GM19193 (cell line): ENCODE measurements around the gene OSBPL9.

Experiments used
- POLR2A ChIP-seq: IDR thresholded peaks from 4 replicates; pipeline ENCODE4 v1.6.1; 2011; ENCODE audit not compliant: insufficient read depth, insufficient read length; ENCODE audit errors: extremely low read depth

Gene OSBPL9

GRCh38 chr1:51732701-51733425, 116.0 kb downstream of the OSBPL9 start:
- no peak for TF ChIP-seq POLR2A

- TF ChIP-seq POLR2A, result no peak
Observed at GRCh38 chr1:51733793-51734522, 117.1 kb downstream of the OSBPL9 start.

DNA sequence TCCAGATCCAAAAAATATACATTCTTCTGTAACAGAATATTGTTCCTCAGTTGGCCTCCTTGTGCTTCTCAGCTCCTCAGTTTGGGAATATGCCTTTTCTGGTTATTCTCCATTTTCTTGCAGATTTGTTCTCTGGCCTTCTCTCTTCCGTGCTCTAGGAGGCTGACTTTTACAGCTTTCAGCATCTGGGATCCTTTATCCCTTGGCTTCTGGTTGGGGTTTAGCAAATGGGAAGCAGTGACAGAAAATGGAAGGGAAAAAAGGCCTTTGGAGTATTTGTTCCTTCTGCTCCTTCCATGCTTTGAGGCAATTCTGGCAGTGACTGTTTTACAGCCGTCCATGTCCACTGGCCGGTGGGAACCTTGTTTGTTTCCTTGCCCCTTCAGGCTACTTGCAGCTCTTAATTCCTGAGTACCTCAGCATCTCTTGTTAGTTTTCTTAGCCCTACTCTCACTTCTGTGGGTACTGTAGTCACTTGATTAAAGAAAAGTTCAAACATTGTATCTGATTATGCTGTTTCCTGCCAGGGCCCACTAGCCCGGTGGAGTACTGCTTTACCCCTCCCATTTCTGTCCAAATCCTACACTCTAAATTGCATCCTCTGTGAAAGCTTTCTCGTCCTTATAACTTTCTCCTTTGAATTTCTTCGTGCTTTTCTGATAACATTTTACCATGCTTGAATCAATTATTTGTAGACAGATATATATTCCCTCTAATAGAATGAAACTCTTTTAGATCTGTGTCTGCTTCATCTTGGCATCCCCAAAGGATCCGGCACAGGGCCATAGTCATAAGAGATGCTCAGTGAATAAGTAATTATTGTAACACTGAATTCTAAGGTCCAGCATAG, 118.2 kb downstream of the OSBPL9 start:
- TF ChIP-seq POLR2A, result no peak

- TF ChIP-seq POLR2A, result no peak
Observed at GRCh38 chr1:51735746-51736254, 118.9 kb downstream of the OSBPL9 start.

DNA sequence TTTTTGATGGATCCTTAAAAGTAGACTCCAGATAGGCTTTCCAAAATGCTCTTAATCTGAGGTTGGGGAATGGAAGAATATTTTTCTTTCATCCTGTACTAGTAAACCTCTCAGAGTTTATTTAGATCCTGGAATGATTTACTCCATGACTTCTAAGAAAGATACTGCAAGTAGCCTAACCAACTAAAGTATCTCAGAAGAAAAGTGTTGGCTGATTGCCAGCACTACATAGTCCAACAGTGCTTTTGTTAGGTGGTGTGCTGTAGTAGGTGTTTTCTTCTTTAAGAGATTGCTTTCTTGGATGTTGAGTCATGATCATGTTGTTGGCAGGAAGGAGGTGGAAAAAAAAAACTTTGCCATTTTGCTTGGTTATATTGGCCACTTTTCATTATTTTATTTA, 119.8 kb downstream of the OSBPL9 start:
- TF ChIP-seq POLR2A, result no peak

DNA sequence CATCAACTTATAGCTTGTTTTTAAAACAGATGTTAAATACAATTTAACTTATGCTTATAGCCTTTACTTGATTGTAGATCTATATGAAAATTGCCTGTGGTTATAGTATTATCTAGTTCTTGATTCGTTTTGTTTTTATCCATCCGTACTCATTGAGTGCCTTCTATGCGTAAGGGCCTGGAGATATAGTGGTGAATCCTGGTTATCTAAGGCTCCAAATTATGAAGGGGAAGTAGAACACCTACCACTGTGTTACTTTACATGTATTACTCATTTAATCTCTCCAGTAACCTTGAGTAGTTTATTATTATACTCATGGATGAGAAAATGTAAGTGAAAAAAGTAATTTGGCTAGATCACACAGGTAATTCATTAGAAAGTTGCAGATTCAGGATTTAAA, 121.8 kb downstream of the OSBPL9 start:
- TF ChIP-seq POLR2A, result no peak

DNA sequence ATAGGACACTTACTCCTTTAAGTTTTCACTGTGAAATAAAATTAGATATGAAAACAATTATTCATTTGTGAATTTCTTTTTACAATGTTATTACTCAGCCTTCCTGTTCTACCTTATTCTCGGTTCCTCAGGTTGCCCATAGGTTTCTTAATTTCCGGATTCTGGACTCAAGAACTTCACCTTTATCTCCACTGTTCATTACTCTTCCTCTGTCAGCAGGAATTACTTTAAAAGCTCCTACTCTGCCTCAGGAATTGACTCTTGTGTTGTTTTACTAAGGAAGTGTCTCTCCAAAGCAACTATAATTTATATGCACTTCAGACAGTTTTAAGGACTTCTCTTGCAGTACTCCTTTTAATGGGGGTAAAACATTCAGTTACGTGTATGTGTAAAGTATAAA, 123.8 kb downstream of the OSBPL9 start:
- no peak for TF ChIP-seq POLR2A

DNA sequence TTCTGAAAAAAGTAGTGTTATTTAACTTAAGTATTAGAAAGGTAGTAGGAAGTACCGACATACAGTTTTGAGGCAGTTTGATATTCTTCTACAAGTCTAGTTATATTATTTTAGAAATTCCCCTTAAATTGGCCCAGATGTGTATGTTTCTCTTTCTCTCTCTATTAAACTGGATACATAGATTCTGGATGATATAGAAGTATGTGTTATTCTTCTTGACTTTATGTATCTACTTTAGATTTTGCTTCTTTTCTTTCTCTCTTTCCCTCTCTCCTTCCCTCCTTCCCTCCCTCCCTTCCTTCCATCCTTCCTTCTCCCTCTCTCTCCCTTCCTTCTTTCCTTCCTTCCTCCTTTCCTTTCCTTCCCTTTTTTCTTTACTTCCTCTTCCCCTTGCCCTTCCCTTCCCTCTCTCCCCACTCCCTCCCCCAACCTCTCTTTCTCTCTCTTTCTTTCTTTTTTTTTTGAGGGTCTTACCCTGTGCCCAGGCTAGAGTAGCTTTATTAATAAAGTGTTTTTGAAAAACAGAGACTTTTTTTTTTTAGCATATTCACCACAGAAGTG, 124.3 kb downstream of the OSBPL9 start:
- TF ChIP-seq POLR2A, result no peak

DNA sequence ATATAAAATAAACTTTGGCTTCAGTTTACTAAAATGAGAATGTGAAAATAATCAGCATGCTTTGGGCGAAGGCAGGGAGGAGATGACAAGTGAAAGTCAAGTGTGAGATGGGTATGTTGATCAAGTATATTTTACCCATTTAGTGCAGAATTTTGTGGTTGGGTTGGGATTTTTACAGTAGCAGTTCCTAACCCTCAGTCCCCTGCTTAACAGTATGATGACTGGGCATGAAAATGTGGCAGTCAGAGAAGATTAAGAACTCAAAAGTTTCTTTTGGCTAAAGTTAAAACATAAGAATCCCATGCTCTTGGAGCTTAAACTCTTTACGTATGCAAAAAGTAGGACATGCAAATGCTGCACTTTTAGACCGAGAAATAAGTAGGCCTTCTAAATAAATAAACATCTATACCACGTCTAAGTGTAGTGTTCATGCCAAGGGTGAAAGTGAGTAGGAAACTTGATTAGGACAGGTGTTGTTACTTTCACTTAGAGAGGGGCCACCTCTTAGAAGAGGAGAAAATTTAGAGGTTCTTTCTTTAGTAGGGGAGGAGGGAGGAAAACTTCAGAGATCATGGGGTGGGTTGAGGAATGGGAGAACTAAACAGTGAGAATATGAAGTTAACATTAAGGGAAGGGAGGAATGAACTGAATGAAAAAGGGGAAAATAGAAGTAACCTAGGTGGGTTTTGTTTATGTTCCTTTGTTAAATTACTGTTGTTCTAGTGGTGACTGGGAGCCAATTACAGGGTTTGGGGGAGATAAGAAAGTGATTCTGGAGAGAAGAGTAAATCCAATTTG, 127.8 kb downstream of the OSBPL9 start:
- TF ChIP-seq POLR2A, result no peak

GRCh38 chr1:51745304-51745570, 128.3 kb downstream of the OSBPL9 start:
- no peak for TF ChIP-seq POLR2A

DNA sequence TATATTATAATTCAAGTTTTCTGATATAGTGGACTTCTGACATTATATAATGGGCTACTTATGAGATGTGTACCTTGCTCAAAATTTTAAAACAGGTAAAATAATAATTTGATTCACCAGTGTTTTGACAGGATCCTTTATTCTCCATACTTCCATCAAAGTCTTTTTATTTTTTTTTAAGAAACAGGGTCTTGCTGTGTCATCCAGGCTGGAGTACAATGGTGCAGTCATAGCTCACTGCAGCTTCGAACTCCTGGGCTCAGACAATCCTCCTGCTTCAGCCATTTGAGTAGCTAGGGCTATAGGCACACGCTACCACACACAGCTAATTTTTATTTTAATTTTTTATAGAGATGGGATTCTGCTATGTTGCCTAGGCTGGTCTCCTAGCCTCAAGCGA, 132.3 kb downstream of the OSBPL9 start:
- no peak for TF ChIP-seq POLR2A

DNA sequence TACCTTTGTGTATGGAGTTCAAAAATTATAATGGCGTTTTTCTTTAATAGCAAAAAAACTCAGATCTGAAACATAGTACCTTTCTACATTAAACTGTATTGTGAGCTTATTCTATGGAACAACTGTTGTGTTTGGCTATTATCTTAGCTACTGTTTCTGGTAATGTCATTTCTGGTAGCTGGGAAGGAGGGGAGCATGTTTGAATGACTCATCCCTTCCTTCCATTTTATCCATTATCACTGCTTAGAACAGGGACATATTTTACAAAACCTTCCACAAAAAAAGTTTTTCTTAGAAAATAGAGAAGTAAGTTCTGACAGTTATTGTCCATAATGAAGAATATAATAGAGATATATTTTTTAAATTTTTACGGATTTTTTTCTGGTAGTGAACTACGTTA, 133.3 kb downstream of the OSBPL9 start:
- TF ChIP-seq POLR2A, result no peak

GRCh38 chr1:51750729-51751128, 133.8 kb downstream of the OSBPL9 start:
- no peak for TF ChIP-seq POLR2A
